Activated T-cell treated with anti-CD3 and anti-CD28 coated beads, Interleukin-2, amount 50 U/mL, for 4 hours (primary cell): ENCODE measurements around the gene ZNRF3. TPM values are rescaled to one million over a fixed set of nuclear protein-coding genes. Genes with fewer than 3 reads are reported as not detected.
"Not testable (repeated sequence)": the region's sequence is repeated elsewhere in the genome, so short reads cannot be mapped to it uniquely, and the experiment has no call there.

Experiments used
- ATAC-seq, 2 donors: fragments of 200-7000 bp; cut with Tn5 transposase; one replicate each; pipeline ENCODE4 v1.10.0; 2021
- DNase-seq: peaks from one replicate; pipeline ENCODE4 v3.0.0-alpha.2; 2020
- H3K27me3 Mint-ChIP-seq: one replicate; pipeline ENCODE4 v1.8.0; 2021; ENCODE audit warnings: low read depth, mixed read lengths
- H3K36me3 Mint-ChIP-seq: one replicate; pipeline ENCODE4 v1.8.0; 2022; ENCODE audit warnings: mixed read lengths; ENCODE audit not compliant: insufficient read depth
- H3K4me1 Mint-ChIP-seq: one replicate; pipeline ENCODE4 v1.8.0; 2021; ENCODE audit warnings: low read depth, mixed read lengths
- H3K4me3 Mint-ChIP-seq: one replicate; pipeline ENCODE4 v1.8.0; 2021; ENCODE audit warnings: mild to moderate bottlenecking, moderate library complexity, mixed read lengths
- H3K9me3 Mint-ChIP-seq: one replicate; pipeline ENCODE4 v1.8.0; 2021; ENCODE audit warnings: mixed read lengths
- total RNA-seq, 3 donors: library from RNA; stranded (reverse); gene quantifications; one replicate each; pipeline ENCODE4 v1.2.1, GENCODE V29; 2021

Gene ZNRF3
- total RNA-seq: 1 to 10 TPM; 3.3 to 4.9 (median 3.8) TPM

DNA sequence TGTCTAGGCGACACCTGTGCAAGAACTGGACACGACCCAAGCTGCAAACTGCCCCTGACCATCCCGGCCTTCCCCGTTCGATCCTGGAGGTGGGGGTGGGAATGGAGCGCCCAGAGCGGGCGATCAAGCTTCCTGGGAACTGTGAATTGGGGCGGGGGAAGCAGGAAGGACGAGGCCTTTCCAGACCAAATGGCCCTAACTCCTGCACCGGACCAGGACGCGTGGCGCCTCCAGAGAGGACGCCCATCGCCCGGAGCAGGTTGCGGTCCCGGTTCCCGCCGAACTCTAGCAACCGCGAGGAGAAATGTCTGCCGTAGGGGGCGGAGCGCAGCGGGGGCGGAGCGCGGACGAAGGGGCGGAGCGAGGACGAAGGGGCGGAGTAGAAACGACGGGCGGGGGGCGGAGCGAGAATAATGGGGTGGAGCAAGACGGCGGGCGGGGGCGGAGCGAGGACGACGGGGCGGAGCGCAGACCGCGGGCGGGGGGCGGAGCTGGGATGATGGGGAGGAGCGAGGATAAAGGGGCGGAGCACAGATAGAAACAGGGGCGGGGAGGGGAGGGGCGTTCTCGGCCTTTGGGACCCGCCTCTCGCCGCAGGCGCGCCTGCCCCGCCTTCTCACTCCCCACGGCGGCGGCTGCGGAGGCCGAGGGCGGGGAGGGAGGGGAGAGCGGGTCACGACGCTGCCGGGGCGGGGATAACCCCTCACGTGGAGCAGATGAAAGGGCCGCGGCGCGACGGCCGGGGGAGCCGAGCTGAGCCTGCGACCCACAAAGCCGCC lies at the start of gene ZNRF3:
ZNRF3 (plus strand) TSS at position 695 of the 779 bp plus-strand sequence. CDS start 195 bp downstream, outside the sequence.
- Mint-ChIP-seq H3K27me3 (peaks cover 10% of the 10 kb centered on the region), H3K9me3 (no peaks in the 10 kb centered on the region), H3K36me3 (no peaks in the 10 kb centered on the region), H3K4me3 (peak within 1 kb of the TSS; percentile 82), H3K4me1 (peaks cover 20% of the 10 kb centered on the region)
- ATAC-seq (peak; percentile 86 to 88), DNase-seq (peak; percentile 92)

DNA sequence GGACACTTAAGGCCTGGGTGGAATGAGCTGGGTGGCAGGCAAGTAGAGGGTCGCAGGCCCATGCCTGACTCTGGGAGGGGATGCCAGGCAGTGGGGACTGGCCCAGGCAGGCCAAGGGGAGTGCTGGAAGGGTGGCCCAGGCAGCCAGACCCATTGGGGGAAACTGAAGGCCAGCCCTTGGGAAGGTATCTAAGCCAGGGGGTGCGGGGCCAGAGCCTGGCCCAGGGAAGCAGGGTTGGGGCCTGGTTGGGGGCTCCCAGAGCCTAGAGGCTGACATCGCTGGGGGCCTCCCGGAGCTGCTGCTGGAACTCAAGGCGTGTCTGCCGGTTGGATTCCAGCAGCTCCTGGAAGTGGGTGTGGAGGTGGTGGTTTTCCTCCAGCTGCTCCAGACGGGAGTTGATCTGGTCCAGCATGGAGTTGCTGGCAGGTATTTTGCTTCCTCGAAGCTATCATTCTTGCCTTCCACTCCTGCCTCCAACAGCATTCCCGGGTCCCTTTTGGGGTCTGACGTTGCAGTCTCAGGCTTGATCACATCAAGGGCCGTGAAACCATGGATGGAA lies 47.7 kb upstream of the ZNRF3 start:
- H3K4me3 Mint-ChIP-seq: no peak overlapping the region
- H3K9me3 Mint-ChIP-seq: no peaks in the 10 kb centered on the region
- DNase-seq: no peak
- no peaks in the 10 kb centered on the region for H3K27me3 Mint-ChIP-seq
- H3K4me1 Mint-ChIP-seq: peaks cover 2% of the 10 kb centered on the region
- no peak for ATAC-seq
- H3K36me3 Mint-ChIP-seq: no peaks in the 10 kb centered on the region

DNA sequence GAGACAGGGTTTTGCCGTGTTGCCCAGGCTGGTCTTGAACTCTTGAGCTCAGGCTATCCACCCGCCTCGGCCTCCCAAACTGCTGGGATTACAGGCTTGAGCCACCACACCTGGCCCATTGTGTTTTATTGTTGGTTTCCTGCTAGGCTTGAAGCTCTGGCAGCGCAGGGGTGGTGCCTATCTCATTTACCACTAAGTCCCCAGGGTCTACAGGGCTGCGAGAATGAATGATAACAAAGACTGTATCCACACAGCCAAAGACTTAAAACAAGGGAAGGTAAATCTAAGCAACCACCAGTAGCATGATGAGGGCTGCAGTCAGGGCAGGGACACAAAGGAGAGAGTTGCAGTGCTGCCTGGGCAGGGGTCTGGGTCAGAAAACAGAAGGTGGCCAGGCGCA lies 45.7 kb upstream of the ZNRF3 start:
- H3K27me3 Mint-ChIP-seq: no peaks in the 10 kb centered on the region
- no peaks in the 10 kb centered on the region for H3K4me1 Mint-ChIP-seq
- H3K4me3 Mint-ChIP-seq: no peak overlapping the region

DNA sequence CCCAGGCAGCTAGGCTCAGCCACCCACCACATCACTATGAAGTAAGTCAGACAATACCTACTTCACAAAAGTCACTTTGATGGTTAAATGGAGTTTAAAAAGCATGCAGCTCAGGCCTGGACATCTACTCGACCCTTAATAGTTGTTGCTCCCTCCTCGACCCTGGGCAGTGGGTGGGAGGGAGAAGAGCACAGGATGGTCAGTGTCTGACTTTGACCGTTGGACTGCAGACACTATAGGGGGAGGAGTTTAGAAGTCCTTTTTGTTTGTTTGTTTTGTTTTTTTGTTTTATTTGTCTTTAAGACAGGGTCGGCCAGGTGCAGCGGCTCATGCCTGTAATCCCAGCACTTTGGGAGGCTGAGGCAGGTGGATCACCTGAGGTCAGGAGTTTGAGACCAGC lies 44.4 kb upstream of the ZNRF3 start:
- DNase-seq (no peak), ATAC-seq (no peak)
- Mint-ChIP-seq H3K4me3 (no peak overlapping the region), H3K9me3 (no peaks in the 10 kb centered on the region), H3K27me3 (no peaks in the 10 kb centered on the region), H3K4me1 (no peaks in the 10 kb centered on the region), H3K36me3 (no peaks in the 10 kb centered on the region)

More for the DNA sequence above, 45.7 kb upstream of the ZNRF3 start:
- ATAC-seq (no peak), DNase-seq (no peak)
- Mint-ChIP-seq H3K36me3 (no peaks in the 10 kb centered on the region), H3K9me3 (no peaks in the 10 kb centered on the region)

DNA sequence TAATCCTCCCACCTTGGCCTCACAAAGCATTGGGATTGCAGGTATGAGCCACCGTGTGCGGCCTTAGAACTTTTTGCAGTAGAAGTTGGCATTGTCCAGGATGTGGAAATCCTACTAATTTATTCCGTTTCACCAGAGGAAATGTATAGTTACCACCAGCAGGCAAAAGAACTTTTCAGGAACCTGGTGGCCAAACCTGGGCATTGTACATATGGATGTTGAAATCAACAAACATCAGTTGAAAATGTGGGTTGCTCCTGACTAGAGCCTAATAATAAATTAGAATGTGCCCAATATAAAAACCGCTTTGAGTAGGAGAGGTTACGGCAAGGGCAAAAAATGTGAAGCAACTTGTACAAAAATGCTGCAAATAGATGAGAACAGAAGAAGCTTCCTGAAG lies 42.3 kb upstream of the ZNRF3 start:
- no peaks in the 10 kb centered on the region for H3K9me3 Mint-ChIP-seq
- no peaks in the 10 kb centered on the region for H3K36me3 Mint-ChIP-seq
- H3K4me1 Mint-ChIP-seq: no peaks in the 10 kb centered on the region
- H3K4me3 Mint-ChIP-seq: no peak overlapping the region
- no peaks in the 10 kb centered on the region for H3K27me3 Mint-ChIP-seq
- DNase-seq (no peak), ATAC-seq (no peak)

- no peaks in the 10 kb centered on the region for H3K36me3 Mint-ChIP-seq
- no peak for DNase-seq
- H3K4me1 Mint-ChIP-seq: no peaks in the 10 kb centered on the region
- H3K4me3 Mint-ChIP-seq: no peak overlapping the region
- no peaks in the 10 kb centered on the region for H3K9me3 Mint-ChIP-seq
- H3K27me3 Mint-ChIP-seq: no peaks in the 10 kb centered on the region
- ATAC-seq: no peak
Observed at GRCh38 chr22:28843633-28844032, 39.7 kb upstream of the ZNRF3 start.

GRCh38 chr22:28844277-28844676 lies 39.1 kb upstream of the ZNRF3 start:
- DNase-seq, ATAC-seq, H3K4me1 Mint-ChIP-seq, H3K36me3 Mint-ChIP-seq, H3K4me3 Mint-ChIP-seq, H3K27me3 Mint-ChIP-seq, H3K9me3 Mint-ChIP-seq: not testable (repeated sequence)

GRCh38 chr22:28846994-28847393 lies 36.4 kb upstream of the ZNRF3 start:
- Mint-ChIP-seq H3K36me3 (no peaks in the 10 kb centered on the region), H3K4me3 (no peak overlapping the region), H3K4me1 (no peaks in the 10 kb centered on the region), H3K27me3 (no peaks in the 10 kb centered on the region), H3K9me3 (no peaks in the 10 kb centered on the region)
- no peak for DNase-seq
- no peak for ATAC-seq

- Mint-ChIP-seq H3K4me1 (no peaks in the 10 kb centered on the region), H3K36me3 (no peaks in the 10 kb centered on the region), H3K9me3 (no peaks in the 10 kb centered on the region)
Observed at GRCh38 chr22:28855355-28856094, 27.8 kb upstream of the ZNRF3 start.

DNA sequence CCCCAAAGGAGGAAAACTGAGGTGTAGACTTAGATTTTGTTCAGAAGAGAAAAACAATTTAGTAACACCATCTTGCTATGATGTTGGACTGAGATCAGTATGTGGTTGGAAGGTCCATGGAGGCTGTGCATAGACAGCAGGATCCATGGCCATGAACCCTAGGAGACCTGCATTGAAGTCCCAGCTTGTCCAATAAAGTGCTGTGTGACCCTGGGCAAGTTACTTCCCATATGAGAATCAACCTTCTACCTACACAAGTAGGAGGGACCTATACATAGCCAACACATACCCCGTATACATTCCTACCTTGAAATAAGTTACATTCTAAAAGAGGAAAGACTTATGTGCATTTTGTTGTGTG lies 27.3 kb upstream of the ZNRF3 start:
- Mint-ChIP-seq H3K9me3 (no peaks in the 10 kb centered on the region), H3K4me1 (no peaks in the 10 kb centered on the region), H3K4me3 (no peak overlapping the region), H3K27me3 (no peaks in the 10 kb centered on the region), H3K36me3 (no peaks in the 10 kb centered on the region)
- DNase-seq: no peak
- no peak for ATAC-seq

More at GRCh38 chr22:28855355-28856094, 27.8 kb upstream of the ZNRF3 start:
- Mint-ChIP-seq H3K4me3 (no peak overlapping the region), H3K27me3 (no peaks in the 10 kb centered on the region)
- peak; percentile 32 for DNase-seq
- peak in 1 of 2 donors; percentile 46 for ATAC-seq

DNA sequence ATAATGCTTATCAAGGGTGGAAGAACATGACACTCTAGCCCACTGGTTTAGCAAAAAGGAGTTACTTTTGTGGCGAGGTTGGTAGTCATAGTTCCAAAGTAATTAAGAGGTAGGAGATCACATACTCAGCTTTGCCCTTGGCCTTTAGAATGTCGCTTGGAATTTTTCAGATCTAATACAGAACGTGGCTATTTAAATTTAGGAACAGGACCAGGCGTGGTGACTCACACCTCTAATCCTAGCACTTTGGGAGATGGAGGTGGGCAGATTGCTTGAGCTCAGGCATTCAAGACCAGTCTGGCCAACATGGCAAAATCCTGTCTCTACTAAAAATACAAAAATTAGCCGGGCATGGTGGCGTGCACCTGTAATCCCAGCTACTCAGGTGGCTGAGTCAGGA lies 26.1 kb upstream of the ZNRF3 start:
- Mint-ChIP-seq H3K27me3 (no peaks in the 10 kb centered on the region), H3K36me3 (no peaks in the 10 kb centered on the region), H3K4me3 (no peak overlapping the region), H3K9me3 (no peaks in the 10 kb centered on the region), H3K4me1 (no peaks in the 10 kb centered on the region)
- ATAC-seq: no peak
- DNase-seq: no peak

DNA sequence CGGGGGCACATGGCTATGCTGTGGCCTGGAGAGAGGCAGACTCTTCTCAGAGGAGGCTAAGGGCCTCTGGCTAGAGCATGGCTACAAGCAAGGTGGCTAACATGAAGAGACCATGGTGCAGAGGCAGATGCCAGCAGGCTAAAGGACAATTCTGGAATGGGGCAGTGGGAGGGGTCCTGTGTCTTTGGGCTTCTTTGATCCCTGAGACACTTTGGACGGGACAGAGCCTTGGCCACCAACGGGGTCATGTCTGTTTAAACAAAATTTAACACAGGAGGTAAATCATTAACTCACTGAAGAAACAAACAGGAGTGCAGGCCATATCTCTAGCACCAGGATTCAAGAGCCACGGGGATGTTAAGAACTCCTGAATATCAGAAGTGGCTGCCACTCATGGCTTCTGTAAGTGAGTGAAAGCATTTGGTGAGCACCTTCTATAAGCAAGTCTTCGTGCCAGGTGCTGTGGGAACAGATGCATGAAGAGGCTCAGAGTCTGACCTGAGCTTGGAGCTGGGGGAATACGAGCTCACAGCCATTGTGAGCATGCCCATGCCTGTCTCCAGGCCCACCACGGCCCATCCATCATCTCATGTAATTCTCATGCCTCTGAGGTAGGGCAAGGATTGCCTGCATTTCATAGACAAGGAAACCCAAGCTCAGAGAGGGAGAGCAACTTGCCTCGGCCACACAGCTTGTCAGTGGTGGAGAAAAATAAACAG lies 18.3 kb upstream of the ZNRF3 start:
- no peaks in the 10 kb centered on the region for H3K4me1 Mint-ChIP-seq
- H3K27me3 Mint-ChIP-seq: no peaks in the 10 kb centered on the region
- H3K9me3 Mint-ChIP-seq: no peaks in the 10 kb centered on the region
- H3K4me3 Mint-ChIP-seq: no peak overlapping the region
- no peaks in the 10 kb centered on the region for H3K36me3 Mint-ChIP-seq
- DNase-seq: no peak
- ATAC-seq: no peak

DNA sequence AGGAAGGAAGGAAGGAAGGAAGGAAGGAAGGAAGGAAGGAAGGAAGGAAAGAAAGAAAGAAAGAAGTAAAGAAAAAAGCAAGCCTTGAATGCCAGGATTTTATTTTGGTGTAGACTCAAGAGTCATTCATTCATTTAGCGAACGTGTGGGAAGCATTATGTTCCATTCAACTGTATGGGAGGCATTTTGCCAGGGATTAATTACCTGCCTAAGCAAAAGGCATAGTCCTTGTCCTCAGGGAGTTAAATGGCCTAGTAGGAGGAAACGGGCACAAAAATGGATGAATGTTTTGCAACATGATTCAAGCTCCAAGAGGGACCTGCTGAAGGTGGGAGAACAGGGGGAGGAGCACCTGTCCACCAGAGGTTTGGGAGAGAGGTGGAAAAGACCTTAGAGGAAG lies 16.2 kb upstream of the ZNRF3 start:
- Mint-ChIP-seq H3K9me3 (no peaks in the 10 kb centered on the region), H3K36me3 (no peaks in the 10 kb centered on the region), H3K27me3 (no peaks in the 10 kb centered on the region), H3K4me1 (no peaks in the 10 kb centered on the region), H3K4me3 (no peak overlapping the region)
- ATAC-seq: no peak
- DNase-seq: no peak

GRCh38 chr22:28868389-28868788 lies 15.0 kb upstream of the ZNRF3 start:
- H3K4me3 Mint-ChIP-seq, H3K36me3 Mint-ChIP-seq, H3K27me3 Mint-ChIP-seq, H3K4me1 Mint-ChIP-seq, DNase-seq, H3K9me3 Mint-ChIP-seq: not testable (repeated sequence)
- peak; percentile 79 to 84 for ATAC-seq
